ENCODE measurements around the gene SLC29A1. TPM values are rescaled to one million over a fixed set of nuclear protein-coding genes. Genes with fewer than 3 reads are reported as not detected.

SLC29A1 gene
- total and polyA plus RNA-seq, 2 donors (not counting 3 experiments of a cell fraction or from before 2014, with no cell fraction given), result 202 to 539 TPM

GRCh38 chr6:44269921-44270525, 46.6 kb downstream of the SLC29A1 start, which contains the start of gene TMEM151B:
TSS of gene TMEM151B (plus strand) at chr6:44270450. CDS start at chr6:44270743, 293 bp downstream.
- CTCF ChIA-PET, result interaction anchor here (0.6 to 6.2 kb wide), 5 partner anchors 8 to 67 kb away, joined by 3 to 154 read pairs (median 23); partner anchors contain the start of gene AARS2

More at GRCh38 chr6:44269921-44270525, 46.6 kb downstream of the SLC29A1 start, which contains the start of gene TMEM151B:
- no peak within 1 kb of the TSS for H2AFZ ChIP-seq (ENCODE audit: low read depth, low read length)
- POLR2A ChIA-PET, result no interaction called here
- no TSS peak for BruUV-seq (replicated peaks)
- no peak for DNase-seq (ENCODE audit: low read depth, low spot score)
- no peaks in the 10 kb centered on the region for H3K79me2 ChIP-seq (ENCODE audit: control insufficient read depth, insufficient read depth, low read length)
- no peak for FAIRE-seq
- dilution Hi-C loops (cut with MboI; ENCODE audit: extremely low pct_ligation_motif_present, low sequenced_read_pairs), result no loop called here
- H3K4me3 ChIP-seq (replicated peaks in 1 of 3; ENCODE audit: insufficient read depth in 1 of 3, low read depth in 1 of 3, low read length in 3 of 3), result peak within 1 kb of the TSS in 1 of 3 experiments; percentile 31
- no peaks in the 10 kb centered on the region for H4K20me1 ChIP-seq (replicated peaks; ENCODE audit: control insufficient read depth, extremely low read depth, insufficient read depth, low read length)
- H3K36me3 ChIP-seq (ENCODE audit: control insufficient read depth in 2 of 2, extremely low read depth in 1 of 2, insufficient read depth in 2 of 2, low read length in 2 of 2), result no peaks in the 10 kb centered on the region
- peak within 1 kb of the TSS; percentile 10 for H3K4me2 ChIP-seq (ENCODE audit: insufficient read depth, low read length)
- H3K9me3 ChIP-seq (replicated peaks; ENCODE audit: control insufficient read depth, insufficient read depth, low read length), result no peaks in the 10 kb centered on the region
- H3K27ac ChIP-seq (ENCODE audit: insufficient read depth, low read depth, low read length), result no peak within 1 kb of the TSS
- H3K4me1 ChIP-seq (ENCODE audit: control insufficient read depth, extremely low read depth, insufficient read depth, low read length), result peaks cover 9% of the 10 kb centered on the region
- intact Hi-C loops (cut with micrococcal nuclease), result no loop called here
- no peaks in the 10 kb centered on the region for H3K9me1 ChIP-seq (replicated peaks; ENCODE audit: control insufficient read depth, extremely low read depth, insufficient read depth, low read length)
- H3K27me3 ChIP-seq (ENCODE audit: control insufficient read depth in 2 of 2, insufficient read depth in 2 of 2, low read length in 2 of 2), result peaks cover 28 to 42% of the 10 kb centered on the region in 2 experiments
- TF ChIP-seq CTCF (IDR thresholded peaks at IDR 0.05; ENCODE audit: extremely low read depth in 1 of 2, insufficient read depth in 1 of 2, low read depth in 1 of 2, low read length in 2 of 2) (no peak), EZH2 (IDR thresholded peaks at IDR 0.05; ENCODE audit: borderline replicate concordance, low read depth, low read length, severe bottlenecking) (peak; percentile 86)
- H3K9ac ChIP-seq (replicated peaks; ENCODE audit: extremely low read depth, insufficient read depth, low read length), result no peak within 1 kb of the TSS
